Measurements from ENCODE around the gene SMIM27. TPM values are rescaled to one million over a fixed set of nuclear protein-coding genes. Genes with fewer than 3 reads are reported as not detected.

Gene SMIM27
- total and polyA plus RNA-seq, 2 of the 8 experiments (the other 6 are each of a cell fraction or from before 2014, with no cell fraction given): 3.6 to 18.1 TPM

- TF ChIP-seq SP1 (IDR thresholded peaks at IDR 0.05; ENCODE audit: low read depth, low read length) (no peak), ATF2 (IDR thresholded peaks at IDR 0.05; ENCODE audit: low read length) (no peak), BRCA1 (IDR thresholded peaks at IDR 0.05; ENCODE audit: low read depth, low read length) (no peak), CEBPB (IDR thresholded peaks at IDR 0.05; ENCODE audit: low read depth, low read length) (no peak), SIN3A (conservative IDR thresholded peaks at IDR 0.05 in 1 of 2, IDR thresholded peaks at IDR 0.05 in 1 of 2; ENCODE audit: low read depth in 1 of 2, low read length in 2 of 2) (no peak), RFX5 (IDR thresholded peaks at IDR 0.05; ENCODE audit: borderline replicate concordance, low read depth, low read length) (no peak)
Measured at GRCh38 chr9:32525709-32526030, 26.5 kb upstream of the SMIM27 start (continued).

Measured in H1 (cell line).